Measurements from ENCODE around the gene P3H4. TPM values are rescaled to one million over a fixed set of nuclear protein-coding genes. Genes with fewer than 3 reads are reported as not detected.
A peak's percentile ranks its signal among the peaks of the same experiment; 100 is the strongest.

Gene P3H4
- total and polyA plus RNA-seq, 2 experiments from 2014 or later = 118 to 138 TPM

GRCh38 chr17:41785091-41785858 lies 26.5 kb downstream of the P3H4 start:
- peak; percentile 42 to 84 for DNase-seq (ENCODE audit: low read depth in 1 of 2, low spot score in 1 of 2)
- Histone ChIP-seq H3K27me3 (no peaks in the 10 kb centered on the region), H3K9me3 (ENCODE audit: low read depth) (no peaks in the 10 kb centered on the region), H3K4me1 (ENCODE audit: low read depth) (peaks cover 35% of the 10 kb centered on the region), H3K27ac (peak overlapping the region; percentile 88), H3K36me3 (no peaks in the 10 kb centered on the region), H3K4me3 (peak overlapping the region; percentile 51)
- TF ChIP-seq, protein P1, sequence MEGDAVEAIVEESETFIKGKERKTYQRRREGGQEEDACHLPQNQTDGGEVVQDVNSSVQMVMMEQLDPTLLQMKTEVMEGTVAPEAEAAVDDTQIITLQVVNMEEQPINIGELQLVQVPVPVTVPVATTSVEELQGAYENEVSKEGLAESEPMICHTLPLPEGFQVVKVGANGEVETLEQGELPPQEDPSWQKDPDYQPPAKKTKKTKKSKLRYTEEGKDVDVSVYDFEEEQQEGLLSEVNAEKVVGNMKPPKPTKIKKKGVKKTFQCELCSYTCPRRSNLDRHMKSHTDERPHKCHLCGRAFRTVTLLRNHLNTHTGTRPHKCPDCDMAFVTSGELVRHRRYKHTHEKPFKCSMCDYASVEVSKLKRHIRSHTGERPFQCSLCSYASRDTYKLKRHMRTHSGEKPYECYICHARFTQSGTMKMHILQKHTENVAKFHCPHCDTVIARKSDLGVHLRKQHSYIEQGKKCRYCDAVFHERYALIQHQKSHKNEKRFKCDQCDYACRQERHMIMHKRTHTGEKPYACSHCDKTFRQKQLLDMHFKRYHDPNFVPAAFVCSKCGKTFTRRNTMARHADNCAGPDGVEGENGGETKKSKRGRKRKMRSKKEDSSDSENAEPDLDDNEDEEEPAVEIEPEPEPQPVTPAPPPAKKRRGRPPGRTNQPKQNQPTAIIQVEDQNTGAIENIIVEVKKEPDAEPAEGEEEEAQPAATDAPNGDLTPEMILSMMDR (IDR thresholded peaks at IDR 0.05; ENCODE audit: low read depth, low read length) = no peak

DNA sequence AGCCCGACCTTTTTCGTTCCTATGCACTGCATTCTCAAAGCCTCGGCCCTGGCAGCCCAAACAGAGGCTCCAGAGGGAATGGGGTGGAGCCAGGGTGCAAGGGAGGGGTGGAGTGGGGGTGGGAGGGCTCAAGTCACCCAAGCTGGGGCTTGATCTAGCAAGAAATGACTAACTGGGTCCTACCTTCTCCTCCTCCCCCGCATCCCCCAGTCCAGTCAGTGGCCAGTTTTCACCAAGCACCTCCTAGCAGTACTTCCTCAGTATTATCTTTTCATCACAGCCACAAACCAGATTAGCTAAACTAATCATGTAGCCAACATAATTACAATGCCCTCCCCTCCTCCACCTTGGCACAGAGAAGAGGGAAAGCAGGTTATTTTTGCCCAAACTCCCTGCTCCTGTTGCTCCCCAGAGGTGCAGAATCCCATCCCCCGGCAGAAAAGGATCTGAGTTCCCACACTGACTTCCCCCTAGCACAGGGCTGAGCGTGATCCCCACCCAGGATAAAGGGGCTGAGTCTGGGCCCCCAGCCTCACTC lies 27.5 kb downstream of the P3H4 start:
- H3K27ac ChIP-seq = peak overlapping the region; percentile 88

DNA sequence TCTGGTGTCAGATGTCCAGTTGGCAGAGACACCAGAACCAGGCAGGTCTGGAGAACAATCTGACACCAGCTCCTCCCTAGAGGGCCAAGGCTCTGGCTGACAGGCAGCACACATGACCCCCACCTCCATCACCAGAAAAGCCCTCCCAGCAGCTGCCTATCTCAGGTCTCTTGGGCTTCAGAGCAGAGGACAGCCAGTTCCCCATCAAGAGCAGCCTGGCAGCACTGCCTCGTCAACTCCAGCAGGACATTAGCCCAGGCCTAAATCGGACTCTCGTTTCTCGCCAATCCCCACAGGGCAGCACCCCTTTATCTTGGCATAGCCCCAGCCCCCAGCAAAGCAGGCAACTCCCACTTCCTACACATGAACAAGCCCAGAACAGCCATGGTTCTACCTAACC lies 29.6 kb downstream of the P3H4 start:
- Histone ChIP-seq H3K9me3 (ENCODE audit: low read depth) (no peaks in the 10 kb centered on the region), H3K4me3 (no peak overlapping the region), H3K36me3 (no peaks in the 10 kb centered on the region), H3K27ac (peak overlapping the region; percentile 88), H3K27me3 (no peaks in the 10 kb centered on the region), H3K4me1 (ENCODE audit: low read depth) (peaks cover 31% of the 10 kb centered on the region)
- TF ChIP-seq, protein P1 (IDR thresholded peaks at IDR 0.05; ENCODE audit: low read depth, low read length) = no peak
- DNase-seq (ENCODE audit: low read depth in 1 of 2, low spot score in 1 of 2) = peak in 1 of 2 donors; percentile 32

More for the DNA sequence above, 27.5 kb downstream of the P3H4 start:
- peak; percentile 64 to 77 for DNase-seq (ENCODE audit: low read depth in 1 of 2, low spot score in 1 of 2)
- Histone ChIP-seq H3K9me3 (ENCODE audit: low read depth) (no peaks in the 10 kb centered on the region), H3K4me1 (ENCODE audit: low read depth) (peaks cover 31% of the 10 kb centered on the region), H3K36me3 (no peaks in the 10 kb centered on the region), H3K4me3 (peak overlapping the region; percentile 51), H3K27me3 (no peaks in the 10 kb centered on the region)
- TF ChIP-seq, protein P1 (IDR thresholded peaks at IDR 0.05; ENCODE audit: low read depth, low read length) = no peak

DNA sequence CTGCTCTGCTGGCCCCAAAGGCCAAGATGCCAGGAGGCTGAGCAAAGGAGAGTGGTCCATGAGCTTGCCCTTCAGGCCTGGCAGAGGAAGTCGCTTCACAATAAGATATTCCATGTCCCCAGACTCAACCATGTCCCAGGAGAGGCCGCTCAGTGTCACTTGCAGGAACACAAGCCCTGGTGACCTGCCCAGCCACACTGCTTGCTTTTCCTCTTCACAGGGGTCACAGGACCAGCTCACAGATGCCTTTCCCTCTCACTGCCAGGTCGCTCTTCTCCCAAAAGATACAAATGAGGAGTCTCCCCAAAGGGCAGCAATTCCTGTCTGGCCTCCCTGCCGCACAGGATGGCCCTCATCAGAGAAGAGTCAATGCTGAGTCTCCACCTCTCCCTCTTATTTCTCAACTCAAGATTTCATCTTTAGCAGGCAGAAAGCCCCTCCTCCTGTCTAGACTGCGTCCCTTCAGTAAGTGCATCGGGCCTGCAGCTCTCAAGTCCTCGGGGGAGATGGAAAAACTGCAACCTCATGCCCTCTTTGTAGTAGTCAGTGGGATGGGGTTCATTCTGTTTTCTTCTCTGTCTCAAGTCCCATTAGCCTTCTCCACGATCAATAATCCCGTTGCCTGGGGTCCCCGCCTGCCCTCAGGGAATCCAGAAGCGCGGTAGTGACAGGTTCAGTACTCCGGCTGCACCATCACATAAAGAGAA lies 30.2 kb downstream of the P3H4 start:
- Histone ChIP-seq H3K4me1 (ENCODE audit: low read depth) (peaks cover 31% of the 10 kb centered on the region), H3K9me3 (ENCODE audit: low read depth) (no peaks in the 10 kb centered on the region), H3K27me3 (no peaks in the 10 kb centered on the region), H3K36me3 (no peaks in the 10 kb centered on the region), H3K4me3 (no peak overlapping the region), H3K27ac (peak overlapping the region; percentile 88)
- TF ChIP-seq, protein P1 (IDR thresholded peaks at IDR 0.05; ENCODE audit: low read depth, low read length) = no peak
- DNase-seq (ENCODE audit: low read depth in 1 of 2, low spot score in 1 of 2) = peak in 1 of 2 donors; percentile 35

DNA sequence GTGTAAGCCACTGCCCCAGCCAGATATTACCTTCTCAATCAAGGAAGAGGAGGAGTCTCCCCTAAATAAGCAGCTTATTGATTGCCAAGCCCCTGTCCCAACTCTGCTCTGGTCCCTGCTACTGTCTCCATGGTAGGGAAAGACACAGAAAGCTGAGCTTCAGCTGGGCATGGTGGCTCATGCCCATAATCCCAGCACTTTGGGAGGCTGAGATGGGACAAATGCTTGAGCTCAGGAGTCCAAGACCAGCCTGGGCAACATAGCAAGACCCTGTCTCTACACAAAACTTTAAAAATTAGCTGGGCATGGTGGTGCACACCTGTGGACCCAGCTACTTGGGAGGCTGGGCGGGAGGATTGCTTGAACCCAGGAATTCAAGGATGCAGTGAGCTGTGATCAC lies 31.8 kb downstream of the P3H4 start:
- TF ChIP-seq, protein P1 (IDR thresholded peaks at IDR 0.05; ENCODE audit: low read depth, low read length) = no peak
- Histone ChIP-seq H3K36me3 (no peaks in the 10 kb centered on the region), H3K4me1 (ENCODE audit: low read depth) (peaks cover 34% of the 10 kb centered on the region), H3K27ac (no peak overlapping the region), H3K4me3 (no peak overlapping the region), H3K9me3 (ENCODE audit: low read depth) (no peaks in the 10 kb centered on the region), H3K27me3 (no peaks in the 10 kb centered on the region)
- DNase-seq (ENCODE audit: low read depth in 1 of 2, low spot score in 1 of 2) = no peak
